ENCODE data around the gene OR2L2. TPM values are rescaled to one million over a fixed set of nuclear protein-coding genes. Genes with fewer than 3 reads are reported as not detected.

Gene OR2L2
- total and polyA plus RNA-seq, 9 of the 15 experiments (the other 6 are each of a cell fraction or from before 2014, with no cell fraction given): 0.04 to 0.07 (median 0.05) TPM; not detected in 6

DNA sequence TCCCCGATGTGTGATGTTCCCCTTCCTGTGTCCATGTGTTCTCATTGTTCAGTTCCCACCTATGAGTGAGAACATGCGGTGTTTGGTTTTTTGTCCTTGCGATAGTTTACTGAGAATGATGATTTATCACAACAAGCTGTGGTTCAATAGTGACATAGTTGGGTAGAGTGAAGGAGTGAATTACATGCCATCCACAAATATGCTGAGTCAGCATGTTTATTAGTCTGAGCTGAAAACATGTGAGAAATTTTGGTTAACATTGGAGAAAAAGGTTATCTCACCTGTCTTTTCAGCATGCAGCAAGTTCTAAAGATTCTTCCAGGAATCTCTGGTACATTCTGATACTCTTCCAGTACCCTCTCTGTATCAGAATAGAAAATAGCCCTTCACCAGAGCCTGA, 35.7 kb downstream of the OR2L2 start:
- in situ Hi-C loops (cut with MboI): no loop called here
- intact Hi-C loops (cut with micrococcal nuclease): no loop called here
- Histone ChIP-seq H3K4me2 (ENCODE audit: insufficient read depth, low read length) (no peak overlapping the region), H4K20me1 (replicated peaks; ENCODE audit: control insufficient read depth, insufficient read depth, low read length) (no peaks in the 10 kb centered on the region), H3K27me3 (ENCODE audit: control insufficient read depth in 2 of 2, insufficient read depth in 2 of 2, low read length in 2 of 2) (no peaks in the 10 kb centered on the region), H3K4me3 (no peak overlapping the region), H3K79me2 (ENCODE audit: control insufficient read depth, insufficient read depth, low read length) (no peaks in the 10 kb centered on the region), H3K9me3 (replicated peaks; ENCODE audit: control insufficient read depth, insufficient read depth, low read depth, low read length) (0 out of 2 replicates have a peak, but pooled peaks cover 1% of the 10 kb centered on the region), H3K9me1 (ENCODE audit: control insufficient read depth, insufficient read depth, low read length) (no peaks in the 10 kb centered on the region), H3K27ac (ENCODE audit: extremely low read depth, low read depth, low read length) (no peak overlapping the region), H3K9ac (ENCODE audit: insufficient read depth in 1 of 2, low read depth in 2 of 2, low read length in 2 of 2) (no peak overlapping the region), H3K4me1 (replicated peaks in 1 of 2; ENCODE audit: control insufficient read depth in 2 of 2, insufficient read depth in 2 of 2, low read length in 2 of 2) (no peaks in the 10 kb centered on the region), H2AFZ (ENCODE audit: low read depth, low read length) (no peak overlapping the region), H3K36me3 (ENCODE audit: control insufficient read depth, insufficient read depth, low read length) (no peaks in the 10 kb centered on the region)
- FAIRE-seq (no peak), DNase-seq (ENCODE audit: extremely low read depth in 1 of 4, low spot score in 3 of 4) (no peak), ATAC-seq (no peak)
- ChIA-PET CTCF (ENCODE audit: low intra/inter-chr PET ratio) (no interaction called here), POLR2A (no interaction called here)
- WGBS (ENCODE audit: insufficient coverage, low coverage, missing lambda C conversion rate): 8% methylated on average over 2 of the region's 3 CpGs
- BruUV-seq (replicated peaks): no TSS peak
- TF ChIP-seq, protein P1, sequence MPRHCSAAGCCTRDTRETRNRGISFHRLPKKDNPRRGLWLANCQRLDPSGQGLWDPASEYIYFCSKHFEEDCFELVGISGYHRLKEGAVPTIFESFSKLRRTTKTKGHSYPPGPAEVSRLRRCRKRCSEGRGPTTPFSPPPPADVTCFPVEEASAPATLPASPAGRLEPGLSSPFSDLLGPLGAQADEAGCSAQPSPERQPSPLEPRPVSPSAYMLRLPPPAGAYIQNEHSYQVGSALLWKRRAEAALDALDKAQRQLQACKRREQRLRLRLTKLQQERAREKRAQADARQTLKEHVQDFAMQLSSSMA (CRISPR knock-in tag; IDR thresholded peaks at IDR 0.05): no peak
- TF ChIP-seq HOMEZ (CRISPR knock-in tag; IDR thresholded peaks at IDR 0.05): no peak
- peak; percentile 98 for TF ChIP-seq MAFG (tag; conservative IDR thresholded peaks at IDR 0.05)
- peak; percentile 99 for TF ChIP-seq MAFK (IDR thresholded peaks at IDR 0.05; ENCODE audit: low read length)
- no peak for TF ChIP-seq ZSCAN32 (CRISPR knock-in tag; IDR thresholded peaks at IDR 0.05)
- TF ChIP-seq DACH1 (IDR thresholded peaks at IDR 0.05; ENCODE audit: partially characterized antibody): no peak
- no peak for TF ChIP-seq CEBPG (CRISPR knock-in tag; IDR thresholded peaks at IDR 0.05)
- no peak for TF ChIP-seq CEBPG (tag; conservative IDR thresholded peaks at IDR 0.05 in 1 of 2, IDR thresholded peaks at IDR 0.05 in 1 of 2)
- no peak for TF ChIP-seq NCOA1 (IDR thresholded peaks at IDR 0.05; ENCODE audit: low read depth)
- TF ChIP-seq, protein P2, sequence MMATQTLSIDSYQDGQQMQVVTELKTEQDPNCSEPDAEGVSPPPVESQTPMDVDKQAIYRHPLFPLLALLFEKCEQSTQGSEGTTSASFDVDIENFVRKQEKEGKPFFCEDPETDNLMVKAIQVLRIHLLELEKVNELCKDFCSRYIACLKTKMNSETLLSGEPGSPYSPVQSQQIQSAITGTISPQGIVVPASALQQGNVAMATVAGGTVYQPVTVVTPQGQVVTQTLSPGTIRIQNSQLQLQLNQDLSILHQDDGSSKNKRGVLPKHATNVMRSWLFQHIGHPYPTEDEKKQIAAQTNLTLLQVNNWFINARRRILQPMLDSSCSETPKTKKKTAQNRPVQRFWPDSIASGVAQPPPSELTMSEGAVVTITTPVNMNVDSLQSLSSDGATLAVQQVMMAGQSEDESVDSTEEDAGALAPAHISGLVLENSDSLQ (IDR thresholded peaks at IDR 0.05): no peak
- TF ChIP-seq SRSF3 (IDR thresholded peaks at IDR 0.05; ENCODE audit: insufficient read depth, low read length): no peak
- no peak for TF ChIP-seq CEBPB (tag; IDR thresholded peaks at IDR 0.05)
- TF ChIP-seq PURB (CRISPR knock-in tag; IDR thresholded peaks at IDR 0.05; ENCODE audit: low read depth): no peak
- TF ChIP-seq PREB (CRISPR knock-in tag; IDR thresholded peaks at IDR 0.05): no peak
- no peak for TF ChIP-seq HDAC2 (IDR thresholded peaks at IDR 0.05)
- no peak for TF ChIP-seq BRF1 (IDR thresholded peaks at IDR 0.05; ENCODE audit: borderline replicate concordance, extremely low read depth, insufficient read length)
- TF ChIP-seq TCFL5 (CRISPR knock-in tag; conservative IDR thresholded peaks at IDR 0.05): no peak
- TF ChIP-seq, protein P3, sequence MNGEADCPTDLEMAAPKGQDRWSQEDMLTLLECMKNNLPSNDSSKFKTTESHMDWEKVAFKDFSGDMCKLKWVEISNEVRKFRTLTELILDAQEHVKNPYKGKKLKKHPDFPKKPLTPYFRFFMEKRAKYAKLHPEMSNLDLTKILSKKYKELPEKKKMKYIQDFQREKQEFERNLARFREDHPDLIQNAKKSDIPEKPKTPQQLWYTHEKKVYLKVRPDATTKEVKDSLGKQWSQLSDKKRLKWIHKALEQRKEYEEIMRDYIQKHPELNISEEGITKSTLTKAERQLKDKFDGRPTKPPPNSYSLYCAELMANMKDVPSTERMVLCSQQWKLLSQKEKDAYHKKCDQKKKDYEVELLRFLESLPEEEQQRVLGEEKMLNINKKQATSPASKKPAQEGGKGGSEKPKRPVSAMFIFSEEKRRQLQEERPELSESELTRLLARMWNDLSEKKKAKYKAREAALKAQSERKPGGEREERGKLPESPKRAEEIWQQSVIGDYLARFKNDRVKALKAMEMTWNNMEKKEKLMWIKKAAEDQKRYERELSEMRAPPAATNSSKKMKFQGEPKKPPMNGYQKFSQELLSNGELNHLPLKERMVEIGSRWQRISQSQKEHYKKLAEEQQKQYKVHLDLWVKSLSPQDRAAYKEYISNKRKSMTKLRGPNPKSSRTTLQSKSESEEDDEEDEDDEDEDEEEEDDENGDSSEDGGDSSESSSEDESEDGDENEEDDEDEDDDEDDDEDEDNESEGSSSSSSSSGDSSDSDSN (IDR thresholded peaks at IDR 0.05; ENCODE audit: borderline replicate concordance in 1 of 2, low read depth in 2 of 2, low read length in 2 of 2): no peak

Measured in K562 (cell line).